Measurements from ENCODE around the gene GALR1. TPM values are rescaled to one million over a fixed set of nuclear protein-coding genes. Genes with fewer than 3 reads are reported as not detected.

Gene GALR1
- not detected for total RNA-seq
- polyA plus RNA-seq, result not detected

GRCh38 chr18:77249569-77250500 is at the start of gene GALR1:
Gene GALR1 (plus strand): TSS chr18:77249848. CDS start chr18:77250549, 701 bp downstream.
- peak within 1 kb of the TSS; percentile 15 for H3K4me3 ChIP-seq (ENCODE audit: low read length)
- H3K27me3 ChIP-seq (ENCODE audit: insufficient read depth, low read length, poor library complexity, severe bottlenecking), result peaks cover 24% of the 10 kb centered on the region
- DNase-seq, result no peak
- peaks cover 6 to 17% (median 9%) of the 10 kb centered on the region in 5 donors for H3K9me3 Mint-ChIP-seq
- H3K36me3 Mint-ChIP-seq, result peaks cover 0 to 9% (median 0%) of the 10 kb centered on the region in 3 donors
- H3K27ac Mint-ChIP-seq, result peak within 1 kb of the TSS in 2 of 8 donors; percentile 29 to 43
- CTCF ChIA-PET, result no interaction called here
- H3K4me1 Mint-ChIP-seq, result peaks cover 9 to 27% (median 10%) of the 10 kb centered on the region in 3 donors
- H3K27ac ChIP-seq (ENCODE audit: low read depth, low read length), result no peak within 1 kb of the TSS
- H3K4me1 ChIP-seq (ENCODE audit: insufficient read depth, low read length), result peaks cover 7% of the 10 kb centered on the region
- no peaks in the 10 kb centered on the region for H3K36me3 ChIP-seq (ENCODE audit: insufficient read depth, low read length)
- no peaks in the 10 kb centered on the region for H3K9me3 ChIP-seq (ENCODE audit: low read length)
- peak within 1 kb of the TSS; percentile 60 to 91 (median 80) for H3K4me3 Mint-ChIP-seq
- H3K27me3 Mint-ChIP-seq, result peaks cover 48 to 76% of the 10 kb centered on the region in 2 donors
- POLR2A ChIA-PET, result no interaction called here

- Histone ChIP-seq H3K27me3 (ENCODE audit: insufficient read depth, low read length, poor library complexity, severe bottlenecking) (no peaks in the 10 kb centered on the region), H3K27ac (ENCODE audit: low read depth, low read length) (no peak overlapping the region), H3K9me3 (ENCODE audit: low read length) (no peaks in the 10 kb centered on the region), H3K4me3 (ENCODE audit: low read length) (no peak overlapping the region), H3K4me1 (ENCODE audit: insufficient read depth, low read length) (no peaks in the 10 kb centered on the region), H3K36me3 (ENCODE audit: insufficient read depth, low read length) (no peaks in the 10 kb centered on the region)
- CTCF ChIA-PET, result interaction anchor here (1.3 to 1.4 kb wide), 2 partner anchors 10 kb away, joined by 3 to 4 read pairs; no protein-coding TSS in a partner anchor
- Mint-ChIP-seq H3K36me3 (peaks cover 0 to 2% (median 0%) of the 10 kb centered on the region in 3 donors), H3K4me3 (no peak overlapping the region), H3K27me3 (peaks cover 9 to 16% of the 10 kb centered on the region in 2 donors), H3K9me3 (peaks cover 0 to 2% (median 0%) of the 10 kb centered on the region in 5 donors), H3K27ac (no peak overlapping the region), H3K4me1 (no peaks in the 10 kb centered on the region)
- DNase-seq, result no peak
- POLR2A ChIA-PET, result no interaction called here
Observed at GRCh38 chr18:77201506-77201905, 48.1 kb upstream of the GALR1 start.

- peaks cover 0 to 2% (median 0%) of the 10 kb centered on the region in 5 donors for H3K9me3 Mint-ChIP-seq
- ChIA-PET POLR2A (interaction anchor here (0.5 kb wide), 1 partner anchor 118 kb away, joined by 4 read pairs; no protein-coding TSS in a partner anchor), CTCF (interaction anchor here (0.9 to 1.4 kb wide), 3 partner anchors 9 to 259 kb away, joined by 3 to 4 read pairs (median 3); no protein-coding TSS in a partner anchor)
- H3K4me3 ChIP-seq (ENCODE audit: low read length), result no peak overlapping the region
- H3K4me3 Mint-ChIP-seq, result no peak overlapping the region
- H3K27me3 Mint-ChIP-seq, result peaks cover 7 to 16% of the 10 kb centered on the region in 2 donors
- H3K27ac ChIP-seq (ENCODE audit: low read depth, low read length), result no peak overlapping the region
- no peak for DNase-seq
- peaks cover 0 to 2% (median 0%) of the 10 kb centered on the region in 3 donors for H3K36me3 Mint-ChIP-seq
- no peak overlapping the region for H3K27ac Mint-ChIP-seq
- peaks cover 3% of the 10 kb centered on the region for H3K4me1 ChIP-seq (ENCODE audit: insufficient read depth, low read length)
- H3K27me3 ChIP-seq (ENCODE audit: insufficient read depth, low read length, poor library complexity, severe bottlenecking), result no peaks in the 10 kb centered on the region
- H3K9me3 ChIP-seq (ENCODE audit: low read length), result no peaks in the 10 kb centered on the region
- H3K4me1 Mint-ChIP-seq, result peaks cover 1 to 4% (median 4%) of the 10 kb centered on the region in 3 donors
- H3K36me3 ChIP-seq (ENCODE audit: insufficient read depth, low read length), result no peaks in the 10 kb centered on the region
Observed at GRCh38 chr18:77202329-77202728, 47.3 kb upstream of the GALR1 start.

GRCh38 chr18:77203071-77203470 is 46.6 kb upstream of the GALR1 start:
- Histone ChIP-seq H3K4me1 (ENCODE audit: insufficient read depth, low read length) (peaks cover 11% of the 10 kb centered on the region), H3K9me3 (ENCODE audit: low read length) (no peaks in the 10 kb centered on the region), H3K27ac (ENCODE audit: low read depth, low read length) (no peak overlapping the region), H3K4me3 (ENCODE audit: low read length) (no peak overlapping the region), H3K27me3 (ENCODE audit: insufficient read depth, low read length, poor library complexity, severe bottlenecking) (no peaks in the 10 kb centered on the region), H3K36me3 (ENCODE audit: insufficient read depth, low read length) (no peaks in the 10 kb centered on the region)
- Mint-ChIP-seq H3K27ac (no peak overlapping the region), H3K9me3 (peaks cover 0 to 2% (median 0%) of the 10 kb centered on the region in 5 donors), H3K36me3 (peaks cover 0 to 2% (median 0%) of the 10 kb centered on the region in 3 donors), H3K4me1 (peaks cover 6 to 12% (median 9%) of the 10 kb centered on the region in 3 donors), H3K27me3 (peaks cover 7 to 16% of the 10 kb centered on the region in 2 donors), H3K4me3 (no peak overlapping the region)
- CTCF ChIA-PET, result interaction anchor here (0.9 to 1.4 kb wide), 3 partner anchors 8 to 258 kb away, joined by 3 to 4 read pairs (median 3); no protein-coding TSS in a partner anchor
- POLR2A ChIA-PET, result no interaction called here
- DNase-seq, result no peak

GRCh38 chr18:77203851-77204250 is 45.8 kb upstream of the GALR1 start:
- no peak for DNase-seq
- peaks cover 13 to 19% (median 16%) of the 10 kb centered on the region in 3 donors for H3K4me1 Mint-ChIP-seq
- POLR2A ChIA-PET, result no interaction called here
- peaks cover 7 to 15% of the 10 kb centered on the region in 2 donors for H3K27me3 Mint-ChIP-seq
- peak overlapping the region in 1 of 8 donors; percentile 26 for H3K27ac Mint-ChIP-seq
- Histone ChIP-seq H3K27ac (ENCODE audit: low read depth, low read length) (no peak overlapping the region), H3K36me3 (ENCODE audit: insufficient read depth, low read length) (no peaks in the 10 kb centered on the region), H3K27me3 (ENCODE audit: insufficient read depth, low read length, poor library complexity, severe bottlenecking) (no peaks in the 10 kb centered on the region), H3K4me1 (ENCODE audit: insufficient read depth, low read length) (peaks cover 18% of the 10 kb centered on the region), H3K4me3 (ENCODE audit: low read length) (no peak overlapping the region), H3K9me3 (ENCODE audit: low read length) (no peaks in the 10 kb centered on the region)
- H3K4me3 Mint-ChIP-seq, result no peak overlapping the region
- H3K9me3 Mint-ChIP-seq, result peaks cover 0 to 2% (median 0%) of the 10 kb centered on the region in 5 donors
- H3K36me3 Mint-ChIP-seq, result peaks cover 0 to 1% (median 1%) of the 10 kb centered on the region in 3 donors
- CTCF ChIA-PET, result no interaction called here

GRCh38 chr18:77205769-77206168 is 43.9 kb upstream of the GALR1 start:
- POLR2A ChIA-PET, result no interaction called here
- H3K27me3 ChIP-seq (ENCODE audit: insufficient read depth, low read length, poor library complexity, severe bottlenecking), result no peaks in the 10 kb centered on the region
- Mint-ChIP-seq H3K27me3 (peaks cover 1 to 12% of the 10 kb centered on the region in 2 donors), H3K36me3 (peaks cover 0 to 2% (median 0%) of the 10 kb centered on the region in 3 donors), H3K27ac (no peak overlapping the region), H3K4me3 (no peak overlapping the region), H3K4me1 (peaks cover 31 to 38% (median 35%) of the 10 kb centered on the region in 3 donors), H3K9me3 (peaks cover 0 to 2% (median 0%) of the 10 kb centered on the region in 5 donors)
- no peaks in the 10 kb centered on the region for H3K36me3 ChIP-seq (ENCODE audit: insufficient read depth, low read length)
- no peak for DNase-seq
- no peak overlapping the region for H3K27ac ChIP-seq (ENCODE audit: low read depth, low read length)
- CTCF ChIA-PET, result no interaction called here
- peaks cover 35% of the 10 kb centered on the region for H3K4me1 ChIP-seq (ENCODE audit: insufficient read depth, low read length)
- no peaks in the 10 kb centered on the region for H3K9me3 ChIP-seq (ENCODE audit: low read length)
- H3K4me3 ChIP-seq (ENCODE audit: low read length), result no peak overlapping the region

GRCh38 chr18:77206676-77207374 is 42.8 kb upstream of the GALR1 start:
- no peaks in the 10 kb centered on the region for H3K9me3 ChIP-seq (ENCODE audit: low read length)
- peaks cover 1 to 7% of the 10 kb centered on the region in 2 donors for H3K27me3 Mint-ChIP-seq
- DNase-seq, result no peak
- peak overlapping the region in 4 of 7 donors; percentile 11 to 86 (median 56) for H3K4me3 Mint-ChIP-seq
- no peaks in the 10 kb centered on the region for H3K36me3 ChIP-seq (ENCODE audit: insufficient read depth, low read length)
- POLR2A ChIA-PET, result interaction anchor here (0.5 to 1.1 kb wide), 2 partner anchors 145 to 208 kb away, joined by 5 to 6 read pairs; no protein-coding TSS in a partner anchor
- no peaks in the 10 kb centered on the region for H3K27me3 ChIP-seq (ENCODE audit: insufficient read depth, low read length, poor library complexity, severe bottlenecking)
- H3K4me1 ChIP-seq (ENCODE audit: insufficient read depth, low read length), result peaks cover 38% of the 10 kb centered on the region
- H3K27ac ChIP-seq (ENCODE audit: low read depth, low read length), result no peak overlapping the region
- H3K4me1 Mint-ChIP-seq, result peaks cover 41 to 48% (median 46%) of the 10 kb centered on the region in 3 donors
- CTCF ChIA-PET, result interaction anchor here (1.1 to 1.2 kb wide), 3 partner anchors 24 to 206 kb away, joined by 3 to 4 read pairs (median 4); no protein-coding TSS in a partner anchor
- peak overlapping the region in 3 of 8 donors; percentile 72 to 92 (median 83) for H3K27ac Mint-ChIP-seq
- H3K4me3 ChIP-seq (ENCODE audit: low read length), result no peak overlapping the region
- H3K36me3 Mint-ChIP-seq, result peaks cover 0 to 2% (median 0%) of the 10 kb centered on the region in 3 donors
- peaks cover 0 to 2% (median 0%) of the 10 kb centered on the region in 5 donors for H3K9me3 Mint-ChIP-seq

Measured in CD8-positive, alpha-beta memory T cell (primary cell).